Prostate gland (tissue), 2 donors: ENCODE data around the gene AGBL3. TPM values are rescaled to one million over a fixed set of nuclear protein-coding genes. Genes with fewer than 3 reads are reported as not detected.

Source experiments
- DNase-seq: peaks from one replicate; pipeline ENCODE4 v3.0.0-alpha.2; 2019; ENCODE audit warnings: low spot score
- H3K27ac ChIP-seq, 2 donors: fragments of 200-600 bp; sonication (generic); 2 replicates each; pipeline ENCODE4 v1.5.1; 2017 to 2019
- H3K27me3 ChIP-seq: fragments of 200-600 bp; sonication (generic); replicated peaks from 2 replicates; pipeline ENCODE4 v1.5.1; 2019; ENCODE audit not compliant: insufficient read depth
- H3K36me3 ChIP-seq, 2 donors: fragments of 200-600 bp; sonication (generic); 1 replicate in 1 of 2; 2 replicates in 1 of 2; pipeline versions ENCODE4 v1.5.1 to v1.8.1; 2017 to 2019
- H3K4me1 ChIP-seq: fragments of 200-600 bp; sonication (generic); replicated peaks from 2 replicates; pipeline ENCODE4 v1.5.1; 2019
- H3K4me3 ChIP-seq, 2 donors: fragments of 200-600 bp; sonication (generic); 2 replicates each; pipeline ENCODE4 v1.5.1; 2017 to 2019
- H3K9me3 ChIP-seq: fragments of 200-600 bp; sonication (generic); 2 replicates; pipeline ENCODE4 v1.5.1; 2017
- CTCF ChIP-seq, 4 experiments: fragments of 200-600 bp in 2 of 4; fragments of 450-650 bp in 2 of 4; sonication (generic) in 2 of 4; IDR thresholded peaks; 1 replicate in 3 of 4; 2 replicates in 1 of 4; pipeline ENCODE4 v1.5.1; 2016 to 2019; ENCODE audit warnings: antibody characterized with exemption in 4 of 4, mild to moderate bottlenecking in 2 of 4, moderate library complexity in 2 of 4
- POLR2A ChIP-seq: fragments of 450-650 bp; IDR thresholded peaks from one replicate; pipeline ENCODE4 v1.6.1; 2016; ENCODE audit warnings: antibody characterized with exemption, mild to moderate bottlenecking
- POLR2AphosphoS5 ChIP-seq: sonication (generic); formaldehyde crosslinking; IDR thresholded peaks from one replicate; pipeline ENCODE4 v1.6.1; 2017; ENCODE audit warnings: antibody characterized with exemption
- WGBS: methylation state at CpG from one replicate; pipeline ENCODE4 v1.1.5; 2018; 5-methylcytosine and 5-hydroxymethylcytosine counted together
- intact Hi-C: fragments of 100-400 bp; cut with DNase I; formaldehyde crosslinking; loops from one replicate; pipeline ENCODE4 v1.14.2; 2022
- total RNA-seq, 2 donors: library from RNA; depleted of rRNA; stranded (reverse); fragments of >200 nt; gene quantifications; one replicate each; pipeline ENCODE4 v1.1.0, GENCODE V29; 2016

Gene AGBL3
- total RNA-seq, 2 donors from 2014 or later = 1.4 to 2.6 TPM

GRCh38 chr7:134943785-134944400 lies 42.4 kb upstream of the AGBL3 start:
- no peak for DNase-seq
- Histone ChIP-seq H3K9me3 (no peaks in the 10 kb centered on the region), H3K36me3 (no peaks in the 10 kb centered on the region), H3K4me1 (no peaks in the 10 kb centered on the region), H3K27me3 (no peaks in the 10 kb centered on the region), H3K27ac (no peak overlapping the region), H3K4me3 (no peak overlapping the region)
- TF ChIP-seq CTCF (IDR thresholded peaks at IDR 0.05) (peak in 2 of 4 experiments; percentile 24 to 32), POLR2AphosphoS5 (no peak)
- intact Hi-C loops = no loop called here
- WGBS = 55% methylated on average over 3 of the region's 3 CpGs

- no peaks in the 10 kb centered on the region for H3K9me3 ChIP-seq
- 78% methylated on average over 3 of the region's 3 CpGs for WGBS
- no peaks in the 10 kb centered on the region for H3K27me3 ChIP-seq
- TF ChIP-seq POLR2A = no peak
- TF ChIP-seq CTCF (IDR thresholded peaks at IDR 0.05) = no peak
- no peak for TF ChIP-seq POLR2AphosphoS5
- no peak for DNase-seq
- intact Hi-C loops = loop anchor here (5.0 kb wide), 1 partner anchor 163 kb away; no protein-coding TSS in a partner anchor
- no peaks in the 10 kb centered on the region for H3K4me1 ChIP-seq
- H3K27ac ChIP-seq = no peak overlapping the region
- peaks cover 3 to 4% of the 10 kb centered on the region in 2 donors for H3K36me3 ChIP-seq
- H3K4me3 ChIP-seq = no peak overlapping the region
These were observed 40.6 kb upstream of the AGBL3 start for GRCh38 chr7:134945691-134946090.

GRCh38 chr7:134946260-134946659 lies 40.0 kb upstream of the AGBL3 start:
- H3K4me3 ChIP-seq = no peak overlapping the region
- H3K27me3 ChIP-seq = no peaks in the 10 kb centered on the region
- intact Hi-C loops = loop anchor here (5.0 kb wide), 1 partner anchor 164 kb away; no protein-coding TSS in a partner anchor
- no peak for DNase-seq
- H3K36me3 ChIP-seq = peaks cover 8 to 10% of the 10 kb centered on the region in 2 donors
- no peak overlapping the region for H3K27ac ChIP-seq
- TF ChIP-seq CTCF (IDR thresholded peaks at IDR 0.05) = no peak
- TF ChIP-seq POLR2AphosphoS5 = no peak
- no peak for TF ChIP-seq POLR2A
- H3K9me3 ChIP-seq = no peaks in the 10 kb centered on the region
- 88% methylated on average over 2 of the region's 2 CpGs for WGBS
- no peaks in the 10 kb centered on the region for H3K4me1 ChIP-seq

- 94% methylated on average over 17 of the region's 17 CpGs for WGBS
- intact Hi-C loops = loop anchor here (5.0 kb wide), 1 partner anchor 165 kb away; no protein-coding TSS in a partner anchor
- Histone ChIP-seq H3K36me3 (peaks cover 8 to 12% of the 10 kb centered on the region in 2 donors), H3K27ac (no peak overlapping the region), H3K4me3 (no peak overlapping the region), H3K4me1 (no peaks in the 10 kb centered on the region), H3K9me3 (no peaks in the 10 kb centered on the region), H3K27me3 (no peaks in the 10 kb centered on the region)
- no peak for DNase-seq
- TF ChIP-seq POLR2A = no peak
- TF ChIP-seq CTCF (IDR thresholded peaks at IDR 0.05) = no peak
- no peak for TF ChIP-seq POLR2AphosphoS5
These were observed 39.0 kb upstream of the AGBL3 start for GRCh38 chr7:134947329-134947728.

- no peaks in the 10 kb centered on the region for H3K9me3 ChIP-seq
- no peaks in the 10 kb centered on the region for H3K27me3 ChIP-seq
- peaks cover 8 to 12% of the 10 kb centered on the region in 2 donors for H3K36me3 ChIP-seq
- H3K4me3 ChIP-seq = no peak overlapping the region
- no peak for DNase-seq
- no peaks in the 10 kb centered on the region for H3K4me1 ChIP-seq
- 97% methylated on average over 1 of the region's 1 CpG for WGBS
- intact Hi-C loops = loop anchor here (5.0 kb wide), 1 partner anchor 166 kb away; no protein-coding TSS in a partner anchor
- TF ChIP-seq CTCF (IDR thresholded peaks at IDR 0.05) (no peak), POLR2AphosphoS5 (no peak), POLR2A (no peak)
- H3K27ac ChIP-seq = no peak overlapping the region
These were observed 38.5 kb upstream of the AGBL3 start for GRCh38 chr7:134947831-134948230.
